ENCODE results near the gene SUPT5H. TPM values are rescaled to one million over a fixed set of nuclear protein-coding genes. Genes with fewer than 3 reads are reported as not detected.

The SUPT5H gene
- total and polyA plus RNA-seq, 2 of the 4 experiments (the other 2 are of a cell fraction), result 75.3 to 116 TPM

DNA sequence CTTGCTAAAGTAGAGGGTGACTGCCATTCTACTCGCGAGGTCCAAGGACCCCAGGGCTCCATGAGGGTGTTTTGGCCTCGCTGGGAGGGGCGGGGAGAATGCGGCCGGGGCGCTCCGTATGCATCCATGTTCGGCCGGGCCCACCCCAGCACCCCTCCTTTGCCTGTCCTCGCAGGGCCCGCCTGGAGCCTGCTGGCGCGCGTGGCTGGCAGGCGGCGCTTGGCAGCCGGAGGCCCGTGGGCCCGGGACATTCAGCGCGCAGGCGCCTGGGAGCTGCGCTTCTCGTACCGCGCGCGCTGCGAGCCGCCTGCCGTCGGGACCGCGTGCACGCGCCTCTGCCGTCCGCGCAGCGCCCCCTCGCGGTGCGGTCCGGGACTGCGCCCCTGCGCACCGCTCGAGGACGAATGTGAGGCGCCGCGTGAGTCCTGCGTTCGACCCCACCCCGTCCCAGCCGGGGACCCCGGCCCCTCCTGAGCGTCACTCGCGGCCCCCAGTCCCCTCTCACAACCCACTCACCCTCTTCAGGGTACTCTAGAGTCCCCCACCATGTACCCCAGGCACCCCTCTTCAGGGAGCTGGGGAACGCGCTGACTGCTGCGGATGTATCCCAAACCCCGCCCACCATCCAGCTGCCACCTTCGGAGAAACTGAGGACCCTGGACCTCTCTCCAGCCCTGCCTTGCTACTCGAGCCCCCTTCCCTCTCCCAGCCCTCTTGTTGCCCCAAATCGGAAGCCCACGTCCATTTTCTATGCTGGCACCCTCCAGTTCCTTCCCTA lies 57.4 kb downstream of the SUPT5H start (continued):
- TF ChIP-seq, protein P1, sequence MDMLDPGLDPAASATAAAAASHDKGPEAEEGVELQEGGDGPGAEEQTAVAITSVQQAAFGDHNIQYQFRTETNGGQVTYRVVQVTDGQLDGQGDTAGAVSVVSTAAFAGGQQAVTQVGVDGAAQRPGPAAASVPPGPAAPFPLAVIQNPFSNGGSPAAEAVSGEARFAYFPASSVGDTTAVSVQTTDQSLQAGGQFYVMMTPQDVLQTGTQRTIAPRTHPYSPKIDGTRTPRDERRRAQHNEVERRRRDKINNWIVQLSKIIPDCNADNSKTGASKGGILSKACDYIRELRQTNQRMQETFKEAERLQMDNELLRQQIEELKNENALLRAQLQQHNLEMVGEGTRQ (IDR thresholded peaks at IDR 0.05; ENCODE audit: low read depth, low read length), result 0 out of 2 replicates have a peak, but pooled peaks have one; percentile 1
- no peak for TF ChIP-seq CHD1 (IDR thresholded peaks at IDR 0.05; ENCODE audit: low read depth, low read length)

DNA sequence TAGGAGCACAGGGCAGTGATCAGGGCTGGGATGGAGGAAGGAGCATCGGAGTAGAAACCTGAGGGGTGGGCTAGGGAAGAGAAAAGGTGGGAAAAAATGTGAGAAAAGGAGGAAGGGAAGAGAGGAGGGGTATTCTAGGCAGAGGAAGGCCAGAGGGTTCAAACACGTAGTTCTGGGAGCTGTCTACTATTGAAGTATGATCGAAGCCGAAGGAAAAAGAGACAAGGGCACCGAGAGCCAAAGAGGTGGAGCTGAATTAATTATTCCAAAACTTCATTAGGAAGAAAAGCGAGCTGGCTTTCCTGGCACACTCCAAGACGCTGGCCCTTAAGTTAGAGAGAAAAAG lies 61.2 kb downstream of the SUPT5H start:
- Histone ChIP-seq H2AK9ac (replicated peaks; ENCODE audit: low read depth, low read length, poor library complexity) (peak overlapping the region; percentile 42), H2BK15ac (ENCODE audit: low read depth, low read length) (no peak overlapping the region), H4K8ac (ENCODE audit: low read depth in 2 of 2, low read length in 2 of 2) (peak overlapping the region in 1 of 2 experiments; percentile 53; a peak in 2 of 4 replicates), H3K4me2 (ENCODE audit: low read depth, low read length) (peak overlapping the region; percentile 75; the same call in 1 of the 2 replicates), H3K9ac (ENCODE audit: low read depth, low read length) (no peak overlapping the region), H2BK5ac (ENCODE audit: low read depth, low read length, poor library complexity, severe bottlenecking) (no peak overlapping the region), H3K27ac (ENCODE audit: insufficient read depth, low read length) (no peak overlapping the region), H3K4me3 (ENCODE audit: insufficient read depth, low read depth, low read length) (peak overlapping the region; percentile 65; the same call in 1 of the 2 replicates), H2AK5ac (ENCODE audit: low read depth, low read length) (no peak overlapping the region), H4K5ac (ENCODE audit: low read depth, low read length) (no peak overlapping the region), H3K9me1 (ENCODE audit: insufficient read depth, low read length) (peaks cover 3% of the 10 kb centered on the region; the same call in 1 of the 2 replicates), H2BK120ac (ENCODE audit: low read depth, low read length) (no peak overlapping the region), H2BK20ac (ENCODE audit: low read depth, low read length) (no peak overlapping the region), H3K36me3 (ENCODE audit: control insufficient read depth, insufficient read depth, low read length) (no peaks in the 10 kb centered on the region), H3K9me3 (ENCODE audit: control insufficient read depth, insufficient read depth, low read length) (no peaks in the 10 kb centered on the region), H2AFZ (replicated peaks; ENCODE audit: low read length, poor library complexity) (peak overlapping the region; percentile 97), H3K4ac (ENCODE audit: low read depth, low read length) (no peak overlapping the region), H3K18ac (ENCODE audit: low read depth, low read length) (no peak overlapping the region), H3K79me1 (ENCODE audit: low read depth in 1 of 2, low read length in 2 of 2) (no peaks in the 10 kb centered on the region), H3K14ac (replicated peaks; ENCODE audit: low read depth, low read length) (no peak overlapping the region), H4K20me1 (ENCODE audit: insufficient read depth, low read length) (no peaks in the 10 kb centered on the region), H3K56ac (ENCODE audit: extremely low read depth, insufficient read depth, low read length) (no peak overlapping the region), H3K4me1 (ENCODE audit: control insufficient read depth, insufficient read depth, low read length) (no peaks in the 10 kb centered on the region), H3K27me3 (ENCODE audit: control insufficient read depth, insufficient read depth, low read length) (peaks cover 22% of the 10 kb centered on the region; the same call in 1 of the 2 replicates), H3K23ac (ENCODE audit: low read depth, low read length) (no peak overlapping the region), H4K91ac (ENCODE audit: insufficient read depth, low read depth, low read length) (no peak overlapping the region)
- in situ Hi-C loops (cut with MboI; ENCODE audit: low sequenced_read_pairs) (no loop called here), intact Hi-C loops (cut with micrococcal nuclease) (no loop called here), dilution Hi-C loops (cut with HindIII; ENCODE audit: low sequenced_read_pairs, unreplicated experiment) (no loop called here)
- DNase-seq (no peak), ATAC-seq (ENCODE audit: low read depth) (no peak)
- POLR2A ChIA-PET (ENCODE audit: unreplicated experiment), result no interaction called here
- no peak for TF ChIP-seq MAZ (IDR thresholded peaks at IDR 0.05; ENCODE audit: borderline replicate concordance, low read depth, low read length)
- CTCF ChIA-PET, result interaction anchor here (0.6 kb wide), 1 partner anchor 24 kb away, joined by 3 read pairs; no protein-coding TSS in a partner anchor
- BruUV-seq (replicated peaks), result no TSS peak
- WGBS, 2 experiments (ENCODE audit: extremely low coverage in 2 of 2, insufficient read length in 1 of 2), result 67% methylated on average over 1 of the region's 7 CpGs; no CpG with 5 or more reads in 1 of the 2 experiments
